ENCODE results near the gene IL2RG.

IL2RG gene

DNA sequence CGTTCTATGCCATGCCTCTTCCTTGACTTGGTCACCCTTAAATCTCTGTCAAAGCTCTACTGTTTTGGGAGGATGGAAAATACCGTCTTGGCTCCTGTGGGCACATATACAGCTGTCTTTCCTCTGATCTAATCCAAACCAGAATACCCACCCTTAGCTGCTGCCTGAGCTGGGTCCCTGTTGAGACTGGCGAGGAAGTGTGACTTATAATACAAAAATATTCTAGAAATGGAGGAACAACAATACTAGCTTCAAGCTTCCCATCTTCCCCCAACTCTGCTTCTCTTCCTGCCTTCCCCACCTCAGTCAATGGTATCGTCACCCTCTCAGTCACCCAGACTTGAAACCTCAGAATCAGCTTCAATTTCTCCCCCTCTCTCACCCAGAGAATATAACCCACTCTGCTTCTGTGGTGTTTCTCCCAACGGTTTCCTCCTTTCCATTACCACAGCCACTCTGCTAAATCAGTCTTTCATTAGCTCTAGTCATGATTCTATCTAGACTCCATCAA, 599 bp upstream of the IL2RG start:
- no peak overlapping the region for H3K4me3 ChIP-seq (ENCODE audit: control insufficient read depth, low read depth, low read length)
- no peak for DNase-seq (ENCODE audit: low read depth)
- no peak for TF ChIP-seq CTCF (IDR thresholded peaks at IDR 0.05; ENCODE audit: control insufficient read depth, insufficient read depth, low read depth, low read length, missing control alignments)

DNA sequence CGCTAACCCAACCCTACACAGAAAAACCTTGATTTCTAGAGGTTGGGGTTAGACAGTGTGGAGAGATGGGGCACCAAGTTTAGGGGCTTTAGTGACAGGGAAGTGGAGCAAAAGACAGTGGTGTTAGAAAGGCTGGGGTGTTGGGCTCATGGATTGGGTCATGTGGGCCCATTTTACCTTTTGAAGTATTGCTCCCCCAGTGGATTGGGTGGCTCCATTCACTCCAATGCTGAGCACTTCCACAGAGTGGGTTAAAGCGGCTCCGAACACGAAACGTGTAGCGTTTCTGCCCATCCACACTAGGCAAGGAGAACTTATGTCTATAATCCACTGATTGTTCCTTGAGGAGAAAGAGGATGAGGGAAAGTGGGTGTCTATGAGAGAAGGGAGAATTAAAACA, 2.3 kb downstream of the IL2RG start:
- no peak overlapping the region for H3K4me3 ChIP-seq (ENCODE audit: control insufficient read depth, low read depth, low read length)
- no peak for DNase-seq (ENCODE audit: low read depth)
- TF ChIP-seq CTCF (IDR thresholded peaks at IDR 0.05; ENCODE audit: control insufficient read depth, insufficient read depth, low read depth, low read length, missing control alignments) = no peak

GRCh38 chrX:71107762-71108360, 3.5 kb downstream of the IL2RG start:
- no peak overlapping the region for H3K4me3 ChIP-seq (ENCODE audit: control insufficient read depth, low read depth, low read length)
- no peak for TF ChIP-seq CTCF (IDR thresholded peaks at IDR 0.05; ENCODE audit: control insufficient read depth, insufficient read depth, low read depth, low read length, missing control alignments)

GRCh38 chrX:71107245-71107644, 4.1 kb downstream of the IL2RG start:
- DNase-seq (ENCODE audit: low read depth) = no peak
- no peak overlapping the region for H3K4me3 ChIP-seq (ENCODE audit: control insufficient read depth, low read depth, low read length)
- no peak for TF ChIP-seq CTCF (IDR thresholded peaks at IDR 0.05; ENCODE audit: control insufficient read depth, insufficient read depth, low read depth, low read length, missing control alignments)

More at GRCh38 chrX:71107762-71108360, 3.5 kb downstream of the IL2RG start:
- DNase-seq (ENCODE audit: low read depth) = no peak

- DNase-seq (ENCODE audit: low read depth) = no peak
These were observed 5.0 kb downstream of the IL2RG start, which contains the start of gene CXorf65 for GRCh38 chrX:71106427-71106826. Gene CXorf65 (minus strand): TSS chrX:71106740. CDS start chrX:71106556, 184 bp downstream.

GRCh38 chrX:71105628-71106027, 5.7 kb downstream of the IL2RG start:
- no peak overlapping the region for H3K4me3 ChIP-seq (ENCODE audit: control insufficient read depth, low read depth, low read length)
- TF ChIP-seq CTCF (IDR thresholded peaks at IDR 0.05; ENCODE audit: control insufficient read depth, insufficient read depth, low read depth, low read length, missing control alignments) = no peak
- DNase-seq (ENCODE audit: low read depth) = no peak

More at GRCh38 chrX:71106427-71106826, 5.0 kb downstream of the IL2RG start, which contains the start of gene CXorf65:
- TF ChIP-seq CTCF (IDR thresholded peaks at IDR 0.05; ENCODE audit: control insufficient read depth, insufficient read depth, low read depth, low read length, missing control alignments) = no peak
- no peak within 1 kb of the TSS for H3K4me3 ChIP-seq (ENCODE audit: control insufficient read depth, low read depth, low read length)
